ENCODE data around the gene SLC5A3. TPM values are rescaled to one million over a fixed set of nuclear protein-coding genes. Genes with fewer than 3 reads are reported as not detected.

The SLC5A3 gene
- total RNA-seq, 1 donor = 38.4 TPM

DNA sequence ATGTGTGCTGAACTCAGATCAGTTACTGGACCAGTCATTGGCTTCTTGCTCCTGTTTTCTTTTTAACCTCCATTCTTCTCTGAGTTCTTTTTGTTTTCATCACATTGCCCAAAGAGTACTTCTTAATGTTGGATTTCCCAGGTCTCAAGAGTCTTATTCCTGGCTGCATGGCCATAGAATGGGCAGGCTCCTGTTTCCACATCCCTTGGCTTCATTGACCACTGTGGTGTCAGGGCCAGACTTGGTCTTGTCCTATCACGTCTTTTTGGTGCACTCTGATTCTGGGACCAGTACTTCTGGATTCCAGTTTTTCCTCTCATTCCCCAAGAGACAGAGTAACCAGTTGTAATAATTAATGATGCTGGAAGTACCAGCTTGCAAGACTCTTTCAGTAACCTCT lies 41.8 kb downstream of the SLC5A3 start:
- peaks cover 12% of the 10 kb centered on the region for H4K20me1 ChIP-seq (ENCODE audit: insufficient read depth, low read length)
- DNase-seq (ENCODE audit: insufficient read length, low spot score, missing footprints) = no peak
- peaks cover 71% of the 10 kb centered on the region for H3K79me2 ChIP-seq (ENCODE audit: insufficient read depth, low read length)

DNA sequence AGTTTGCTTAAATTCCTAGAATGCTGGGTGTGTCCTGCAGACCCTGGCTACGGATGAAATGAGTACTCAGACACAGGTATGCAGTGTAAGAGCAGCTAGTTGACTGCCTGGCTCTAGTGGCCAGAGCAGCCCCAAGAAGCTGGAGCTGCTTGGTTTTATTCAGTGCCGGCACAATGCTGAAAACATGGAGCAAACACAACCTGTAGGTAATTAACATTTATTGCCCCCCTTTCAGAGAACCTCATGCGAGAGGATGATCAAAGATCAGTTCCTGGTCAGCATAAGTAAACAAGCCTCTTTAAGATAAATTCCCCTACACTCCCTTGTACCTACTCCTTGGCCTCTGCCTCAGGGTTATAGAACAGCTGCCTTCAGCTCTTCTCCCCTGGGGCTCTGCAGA lies 43.2 kb downstream of the SLC5A3 start:
- no peak overlapping the region for H3K27ac ChIP-seq (ENCODE audit: low read depth, low read length)
- no peaks in the 10 kb centered on the region for H3K36me3 ChIP-seq (ENCODE audit: insufficient read depth, low read length)
- no peaks in the 10 kb centered on the region for H3K9me3 ChIP-seq (ENCODE audit: low read depth, low read length)
- H3K4me3 ChIP-seq (ENCODE audit: insufficient read depth, low read length) = no peak overlapping the region
- H3K4me2 ChIP-seq (ENCODE audit: insufficient read depth, low read length) = no peak overlapping the region
- H2AFZ ChIP-seq (ENCODE audit: low read length) = no peak overlapping the region
- H3K79me2 ChIP-seq (ENCODE audit: insufficient read depth, low read length) = peaks cover 68% of the 10 kb centered on the region
- TF ChIP-seq, protein P1, sequence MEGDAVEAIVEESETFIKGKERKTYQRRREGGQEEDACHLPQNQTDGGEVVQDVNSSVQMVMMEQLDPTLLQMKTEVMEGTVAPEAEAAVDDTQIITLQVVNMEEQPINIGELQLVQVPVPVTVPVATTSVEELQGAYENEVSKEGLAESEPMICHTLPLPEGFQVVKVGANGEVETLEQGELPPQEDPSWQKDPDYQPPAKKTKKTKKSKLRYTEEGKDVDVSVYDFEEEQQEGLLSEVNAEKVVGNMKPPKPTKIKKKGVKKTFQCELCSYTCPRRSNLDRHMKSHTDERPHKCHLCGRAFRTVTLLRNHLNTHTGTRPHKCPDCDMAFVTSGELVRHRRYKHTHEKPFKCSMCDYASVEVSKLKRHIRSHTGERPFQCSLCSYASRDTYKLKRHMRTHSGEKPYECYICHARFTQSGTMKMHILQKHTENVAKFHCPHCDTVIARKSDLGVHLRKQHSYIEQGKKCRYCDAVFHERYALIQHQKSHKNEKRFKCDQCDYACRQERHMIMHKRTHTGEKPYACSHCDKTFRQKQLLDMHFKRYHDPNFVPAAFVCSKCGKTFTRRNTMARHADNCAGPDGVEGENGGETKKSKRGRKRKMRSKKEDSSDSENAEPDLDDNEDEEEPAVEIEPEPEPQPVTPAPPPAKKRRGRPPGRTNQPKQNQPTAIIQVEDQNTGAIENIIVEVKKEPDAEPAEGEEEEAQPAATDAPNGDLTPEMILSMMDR (IDR thresholded peaks at IDR 0.05; ENCODE audit: extremely low read depth, low read depth, low read length) = no peak
- H3K27me3 ChIP-seq (ENCODE audit: insufficient read depth, low read length) = no peaks in the 10 kb centered on the region
- no peak for DNase-seq (ENCODE audit: insufficient read length, low spot score, missing footprints)
- peaks cover 5% of the 10 kb centered on the region for H3K4me1 ChIP-seq (ENCODE audit: insufficient read depth, low read length)
- peaks cover 12% of the 10 kb centered on the region for H4K20me1 ChIP-seq (ENCODE audit: insufficient read depth, low read length)

More for the DNA sequence above, 41.8 kb downstream of the SLC5A3 start:
- Histone ChIP-seq H3K36me3 (ENCODE audit: insufficient read depth, low read length) (no peaks in the 10 kb centered on the region), H3K27me3 (ENCODE audit: insufficient read depth, low read length) (no peaks in the 10 kb centered on the region), H2AFZ (ENCODE audit: low read length) (no peak overlapping the region), H3K27ac (ENCODE audit: low read depth, low read length) (no peak overlapping the region), H3K4me3 (ENCODE audit: insufficient read depth, low read length) (no peak overlapping the region), H3K9me3 (ENCODE audit: low read depth, low read length) (no peaks in the 10 kb centered on the region), H3K4me1 (ENCODE audit: insufficient read depth, low read length) (peaks cover 5% of the 10 kb centered on the region), H3K4me2 (ENCODE audit: insufficient read depth, low read length) (no peak overlapping the region)
- TF ChIP-seq, protein P1 (IDR thresholded peaks at IDR 0.05; ENCODE audit: extremely low read depth, low read depth, low read length) = no peak

- peaks cover 71% of the 10 kb centered on the region for H3K79me2 ChIP-seq (ENCODE audit: insufficient read depth, low read length)
- no peaks in the 10 kb centered on the region for H3K27me3 ChIP-seq (ENCODE audit: insufficient read depth, low read length)
Observed at GRCh38 chr21:34120867-34121266, 47.5 kb downstream of the SLC5A3 start.

DNA sequence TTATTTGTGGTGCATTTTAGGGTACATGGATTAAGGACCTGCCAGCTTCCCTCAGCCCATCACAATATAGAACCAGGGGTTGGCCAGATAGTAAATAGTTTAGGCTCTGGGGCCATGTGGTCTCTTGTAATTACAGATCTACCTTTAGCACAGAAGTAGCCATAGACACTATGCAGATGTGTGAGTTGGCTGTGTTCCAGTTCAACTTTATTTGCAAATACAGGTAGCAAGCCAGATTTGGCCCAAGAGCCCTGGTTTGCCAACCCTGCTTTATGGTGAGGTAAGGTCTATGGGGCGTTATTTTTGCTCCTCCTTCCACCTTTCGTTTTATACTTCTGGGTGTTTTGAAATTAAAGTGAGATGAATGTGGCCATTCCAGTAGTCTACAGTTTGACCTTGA lies 48.7 kb downstream of the SLC5A3 start:
- TF ChIP-seq, protein P1 (IDR thresholded peaks at IDR 0.05; ENCODE audit: extremely low read depth, low read depth, low read length) = no peak
- Histone ChIP-seq H3K36me3 (ENCODE audit: insufficient read depth, low read length) (peaks cover 6% of the 10 kb centered on the region), H3K9me3 (ENCODE audit: low read depth, low read length) (no peaks in the 10 kb centered on the region), H3K4me3 (ENCODE audit: insufficient read depth, low read length) (no peak overlapping the region), H3K4me2 (ENCODE audit: insufficient read depth, low read length) (no peak overlapping the region), H3K4me1 (ENCODE audit: insufficient read depth, low read length) (no peaks in the 10 kb centered on the region), H3K79me2 (ENCODE audit: insufficient read depth, low read length) (peaks cover 76% of the 10 kb centered on the region), H2AFZ (ENCODE audit: low read length) (no peak overlapping the region), H3K27me3 (ENCODE audit: insufficient read depth, low read length) (no peaks in the 10 kb centered on the region), H3K27ac (ENCODE audit: low read depth, low read length) (no peak overlapping the region), H4K20me1 (ENCODE audit: insufficient read depth, low read length) (peaks cover 9% of the 10 kb centered on the region)
- DNase-seq (ENCODE audit: insufficient read length, low spot score, missing footprints) = no peak

More at GRCh38 chr21:34120867-34121266, 47.5 kb downstream of the SLC5A3 start:
- DNase-seq (ENCODE audit: insufficient read length, low spot score, missing footprints) = no peak
- H3K4me3 ChIP-seq (ENCODE audit: insufficient read depth, low read length) = no peak overlapping the region
- H2AFZ ChIP-seq (ENCODE audit: low read length) = no peak overlapping the region
- TF ChIP-seq, protein P1 (IDR thresholded peaks at IDR 0.05; ENCODE audit: extremely low read depth, low read depth, low read length) = no peak
- H3K36me3 ChIP-seq (ENCODE audit: insufficient read depth, low read length) = peaks cover 6% of the 10 kb centered on the region
- H3K4me2 ChIP-seq (ENCODE audit: insufficient read depth, low read length) = no peak overlapping the region
- peaks cover 6% of the 10 kb centered on the region for H4K20me1 ChIP-seq (ENCODE audit: insufficient read depth, low read length)
- H3K4me1 ChIP-seq (ENCODE audit: insufficient read depth, low read length) = no peaks in the 10 kb centered on the region
- no peaks in the 10 kb centered on the region for H3K9me3 ChIP-seq (ENCODE audit: low read depth, low read length)
- no peak overlapping the region for H3K27ac ChIP-seq (ENCODE audit: low read depth, low read length)

Other genes with a start within 250 kb of the SLC5A3 start
- 115 and 128 TPM in 2 replicates for gene ATP5PO, start 157.8 kb upstream of the SLC5A3 start, total RNA-seq
- 19.2 and 25.9 TPM in 2 replicates for gene MRPS6, start within 50 bp of the SLC5A3 start, total RNA-seq